Measurements from ENCODE around the gene PRPH2. TPM values are rescaled to one million over a fixed set of nuclear protein-coding genes. Genes with fewer than 3 reads are reported as not detected.
"Not testable (repeated sequence)": the region's sequence is repeated elsewhere in the genome, so short reads cannot be mapped to it uniquely, and the experiment has no call there.

The PRPH2 gene
- polyA plus RNA-seq, 4 donors = 1.8 to 6.9 (median 3.4) TPM

DNA sequence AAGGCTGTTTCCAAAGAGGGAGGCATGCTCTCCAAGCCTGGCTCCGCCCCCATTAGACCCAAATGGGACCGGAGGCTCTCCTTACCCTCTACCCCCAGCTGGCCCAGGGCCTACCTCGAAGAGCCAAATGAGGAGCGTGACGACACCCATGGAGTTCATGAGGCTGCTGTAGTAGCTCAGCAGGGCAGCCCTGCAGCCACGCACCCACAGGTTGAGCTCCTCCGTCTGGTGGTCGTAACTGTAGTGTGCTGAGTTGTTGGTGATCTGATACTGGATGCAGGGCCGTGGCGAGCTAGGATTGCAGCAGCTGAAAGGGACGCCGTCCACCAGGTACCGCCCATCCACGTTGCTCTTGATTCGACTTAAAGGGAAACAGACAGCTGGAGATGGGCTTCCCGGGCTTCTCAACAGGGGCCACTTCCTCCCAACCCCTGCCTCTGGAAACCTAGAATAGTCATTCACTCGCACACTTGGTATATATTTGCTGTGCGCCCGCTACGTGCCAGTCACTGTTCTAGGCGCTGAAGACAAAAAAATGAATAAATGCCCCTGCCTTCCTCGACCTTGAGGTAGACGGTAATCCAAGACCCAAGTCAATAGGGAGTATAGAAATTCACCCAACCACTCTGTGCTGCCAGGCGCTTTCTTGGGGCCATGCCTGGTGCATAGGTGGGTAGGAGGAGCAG lies 18.0 kb downstream of the PRPH2 start:
- peak in 2 of 4 donors; percentile 20 to 56 for DNase-seq (ENCODE audit: low read depth in 4 of 4, low spot score in 3 of 4)

DNA sequence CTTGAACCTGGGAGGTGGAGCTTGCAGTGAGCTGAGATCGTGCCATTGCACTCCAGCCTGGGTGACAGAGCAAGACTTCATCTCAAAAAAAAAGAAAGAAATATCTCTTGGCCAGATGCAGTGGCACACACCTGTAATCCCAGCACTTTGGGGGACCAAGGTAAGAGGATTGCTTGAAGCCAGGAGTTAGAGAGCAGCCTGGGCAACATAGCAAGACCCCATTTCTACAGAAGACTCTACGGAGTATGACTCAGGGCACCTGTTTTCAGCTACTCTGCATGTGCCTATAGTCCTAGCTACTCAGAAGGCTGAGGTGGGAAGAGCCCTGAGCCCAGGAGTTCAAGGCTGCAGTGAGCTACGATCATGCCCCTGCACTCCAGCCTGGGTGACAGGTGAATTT lies 19.6 kb downstream of the PRPH2 start:
- DNase-seq (ENCODE audit: low read depth in 4 of 4, low spot score in 3 of 4) = not testable (repeated sequence)

DNA sequence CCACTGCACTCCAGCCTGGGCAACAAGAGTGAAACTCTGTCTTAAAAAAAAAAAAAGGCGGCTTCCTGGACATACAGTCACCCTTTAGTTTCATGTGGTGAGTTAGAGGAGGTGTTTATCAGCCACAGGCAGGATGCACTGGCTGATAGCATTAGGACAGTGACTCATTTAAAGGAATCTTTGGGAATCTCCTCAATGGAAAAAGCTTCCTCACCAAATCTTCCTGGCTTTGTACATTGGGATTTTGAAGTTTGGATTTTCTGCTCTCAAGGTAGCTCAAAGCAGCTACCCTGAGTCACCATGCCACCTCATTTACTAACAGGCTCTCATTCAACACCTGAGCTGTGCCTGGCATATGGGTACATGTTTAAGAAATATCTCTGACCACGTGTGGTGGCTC lies 20.2 kb downstream of the PRPH2 start:
- DNase-seq (ENCODE audit: low read depth in 4 of 4, low spot score in 3 of 4) = no peak

- no peak for DNase-seq (ENCODE audit: low read depth in 4 of 4, low spot score in 3 of 4)
Measured at GRCh38 chr6:42698217-42698616, 24.2 kb downstream of the PRPH2 start.

DNA sequence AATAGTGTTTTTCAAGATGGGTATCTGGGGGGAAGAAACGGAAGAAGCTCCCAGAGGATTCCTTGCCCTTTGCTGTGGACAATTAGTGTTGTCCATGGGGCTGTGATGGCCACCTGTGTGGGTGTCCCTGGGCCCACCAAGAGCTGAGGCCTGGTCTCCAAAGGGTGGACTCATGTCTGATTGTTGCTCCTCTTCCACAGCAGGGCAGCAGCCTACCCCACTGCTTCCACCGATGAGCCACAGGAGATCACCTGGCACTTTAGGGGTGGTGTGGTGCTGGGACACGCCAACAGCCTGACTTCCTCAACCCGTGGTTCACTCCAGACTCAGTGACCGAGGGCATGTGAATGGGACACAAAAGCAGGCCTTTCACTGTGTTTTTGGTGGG lies 25.1 kb downstream of the PRPH2 start:
- DNase-seq (ENCODE audit: low read depth in 4 of 4, low spot score in 3 of 4) = no peak

- DNase-seq (ENCODE audit: low read depth in 4 of 4, low spot score in 3 of 4) = no peak
Measured at GRCh38 chr6:42696526-42697267, 25.7 kb downstream of the PRPH2 start.

DNA sequence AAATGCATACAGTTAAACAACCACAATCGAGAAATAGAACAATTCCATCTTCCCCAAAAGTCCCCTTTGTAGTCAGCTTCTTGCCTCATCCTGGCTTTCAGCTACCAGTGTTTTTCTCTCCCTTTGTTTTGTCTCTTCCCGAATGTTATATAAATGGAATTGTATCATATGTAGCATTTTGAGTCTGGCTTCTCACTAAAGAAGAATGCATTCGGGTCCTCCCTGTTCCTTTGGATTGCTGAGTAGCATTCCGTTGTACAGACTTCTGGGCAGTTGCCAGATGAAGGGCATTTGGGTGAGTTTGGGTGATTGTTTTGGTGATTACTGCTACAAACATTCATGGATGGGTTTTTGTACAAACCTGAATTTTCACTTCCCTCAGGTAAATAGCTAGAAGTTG lies 27.8 kb downstream of the PRPH2 start:
- no peak for DNase-seq (ENCODE audit: low read depth in 4 of 4, low spot score in 3 of 4)

DNA sequence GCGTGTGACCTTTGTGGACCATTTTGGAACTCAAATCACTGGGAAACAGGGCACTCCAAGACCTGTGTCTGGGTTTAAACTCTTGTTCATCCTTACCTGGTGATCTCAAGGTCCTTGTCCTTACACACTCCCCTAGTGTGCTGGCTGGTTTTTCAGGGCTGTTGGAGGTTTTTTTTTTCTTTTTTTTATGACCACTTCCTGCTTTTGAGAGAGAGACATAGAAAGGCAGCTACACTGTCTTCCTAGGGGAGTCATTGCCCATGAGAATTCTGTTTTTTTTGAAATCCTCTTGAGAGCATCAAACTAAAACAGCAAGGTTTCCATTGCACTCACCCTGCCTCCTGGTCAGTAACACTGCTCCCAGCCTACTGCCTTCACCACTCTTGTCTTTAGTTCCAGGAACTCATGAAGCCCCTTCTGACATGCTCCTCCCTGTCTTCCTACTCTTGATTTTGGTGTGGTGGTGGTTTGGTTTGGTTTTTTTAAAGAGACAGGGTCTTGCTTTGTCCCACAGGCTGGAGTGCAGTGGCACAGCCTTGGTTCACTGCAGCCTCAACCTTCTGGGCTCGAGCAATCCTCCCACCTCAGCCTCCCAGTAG lies 28.6 kb downstream of the PRPH2 start:
- no peak for DNase-seq (ENCODE audit: low read depth in 4 of 4, low spot score in 3 of 4)

GRCh38 chr6:42692137-42692911 lies 30.1 kb downstream of the PRPH2 start:
- DNase-seq (ENCODE audit: low read depth in 4 of 4, low spot score in 3 of 4) = no peak

DNA sequence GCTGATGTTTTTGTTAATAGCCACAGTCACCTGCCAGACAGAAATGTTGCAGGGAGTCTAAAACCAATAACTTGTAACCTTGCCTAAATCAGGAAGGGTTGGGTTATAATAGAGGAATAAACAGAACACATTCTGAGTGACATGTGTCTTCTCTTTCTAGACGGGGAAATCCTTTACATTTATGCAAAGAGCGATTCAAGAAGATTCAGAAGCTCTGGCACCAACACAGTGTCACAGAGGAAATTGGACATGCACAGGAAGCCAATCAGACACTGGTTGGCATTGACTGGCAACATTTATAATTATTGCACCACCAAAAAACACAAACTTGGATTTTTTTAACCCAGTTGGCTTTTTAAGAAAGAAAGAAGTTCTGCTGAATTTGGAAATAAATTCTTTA lies 31.5 kb downstream of the PRPH2 start:
- DNase-seq (ENCODE audit: low read depth in 4 of 4, low spot score in 3 of 4) = no peak

- no peak for DNase-seq (ENCODE audit: low read depth in 4 of 4, low spot score in 3 of 4)
Measured at GRCh38 chr6:42690151-42690702, 32.2 kb downstream of the PRPH2 start.

GRCh38 chr6:42689371-42689770 lies 33.0 kb downstream of the PRPH2 start:
- no peak for DNase-seq (ENCODE audit: low read depth in 4 of 4, low spot score in 3 of 4)

GRCh38 chr6:42688281-42688680 lies 34.1 kb downstream of the PRPH2 start:
- no peak for DNase-seq (ENCODE audit: low read depth in 4 of 4, low spot score in 3 of 4)

- no peak for DNase-seq (ENCODE audit: low read depth in 4 of 4, low spot score in 3 of 4)
Measured at GRCh38 chr6:42679358-42679757, 43.0 kb downstream of the PRPH2 start.

DNA sequence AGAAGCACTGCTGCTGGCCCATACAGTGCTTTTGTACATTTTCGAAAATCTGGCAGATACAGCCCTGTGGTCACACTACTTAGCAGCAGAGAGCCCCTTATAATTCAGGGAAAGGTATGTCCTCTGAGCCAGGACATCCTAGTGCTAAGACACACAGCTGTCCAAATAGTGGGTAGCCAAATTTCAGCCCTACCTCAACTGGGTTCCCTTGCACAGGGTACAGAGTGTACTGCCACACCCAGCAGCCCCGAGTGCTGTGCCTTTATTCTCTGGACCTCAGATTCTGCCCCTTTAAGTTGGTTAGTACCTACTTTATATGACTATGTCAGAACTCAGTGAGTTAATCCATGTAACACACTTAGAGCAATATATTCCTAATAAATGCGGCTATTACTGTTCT lies 47.6 kb downstream of the PRPH2 start:
- no peak for DNase-seq (ENCODE audit: low read depth in 4 of 4, low spot score in 3 of 4)

DNA sequence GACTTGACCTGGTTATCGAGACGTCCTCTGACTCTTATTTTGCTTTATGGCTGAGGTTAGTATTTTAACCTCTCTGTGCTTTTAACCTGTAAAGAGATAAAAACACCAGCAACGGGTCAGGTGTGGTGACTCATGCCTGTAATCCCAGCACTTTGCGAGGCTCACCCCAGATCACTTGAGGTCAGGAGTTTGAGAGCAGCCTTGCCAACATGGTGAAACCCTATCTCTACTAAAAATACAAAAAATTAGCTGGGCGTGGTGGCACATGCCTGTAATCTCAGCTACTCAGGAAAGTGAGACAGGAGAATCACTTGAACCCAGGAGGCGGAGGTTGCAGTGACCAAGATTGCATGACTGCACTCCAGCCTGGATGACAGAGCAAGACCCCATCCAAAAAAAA lies 48.0 kb downstream of the PRPH2 start:
- DNase-seq (ENCODE audit: low read depth in 4 of 4, low spot score in 3 of 4) = not testable (repeated sequence)

DNA sequence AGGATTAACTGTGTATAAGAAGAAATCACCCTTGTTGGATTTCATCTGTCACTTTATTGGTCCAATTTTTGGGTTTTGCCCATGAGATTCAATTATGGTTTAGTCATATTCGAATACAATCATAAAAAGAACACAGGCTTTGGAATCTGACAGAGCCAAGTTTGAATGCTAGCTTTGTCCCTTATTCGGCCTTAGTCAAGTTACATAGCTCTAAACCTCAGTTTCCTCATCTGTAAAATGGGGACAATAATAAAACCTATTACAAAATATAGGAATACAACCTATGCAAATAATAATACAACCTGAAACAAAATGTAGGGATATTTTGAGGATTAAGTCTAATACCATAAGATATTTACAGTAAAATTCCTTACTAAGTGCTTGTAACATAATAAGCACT lies 57.7 kb downstream of the PRPH2 start:
- no peak for DNase-seq (ENCODE audit: low read depth in 4 of 4, low spot score in 3 of 4)

- DNase-seq (ENCODE audit: low read depth in 4 of 4, low spot score in 3 of 4) = peak; percentile 36 to 60 (median 45)
Measured at GRCh38 chr6:42661540-42662153, 60.8 kb downstream of the PRPH2 start.

DNA sequence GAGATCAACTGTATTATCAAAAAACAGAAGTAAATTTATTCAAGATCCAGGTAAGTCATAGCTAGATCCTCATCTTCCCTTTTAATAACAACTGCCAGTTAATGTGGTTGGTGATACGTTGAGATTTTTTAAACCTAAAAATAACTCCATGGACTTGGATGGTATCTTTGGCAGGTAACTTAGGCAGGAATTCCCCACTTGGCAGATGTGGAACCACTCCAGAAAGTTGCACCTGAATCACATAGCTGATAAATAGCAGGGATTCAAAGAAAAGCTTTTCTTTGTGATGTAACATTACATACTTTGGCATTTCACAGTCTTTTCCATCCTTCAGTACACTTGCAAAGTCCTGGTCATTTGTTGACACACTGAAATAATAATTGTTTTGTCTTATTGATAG lies 62.6 kb downstream of the PRPH2 start:
- DNase-seq (ENCODE audit: low read depth in 4 of 4, low spot score in 3 of 4) = no peak

GRCh38 chr6:42653851-42654250 lies 68.5 kb downstream of the PRPH2 start:
- DNase-seq (ENCODE audit: low read depth in 4 of 4, low spot score in 3 of 4) = no peak
